Loucy (cell line): ENCODE measurements around the gene SLC45A3.
"Not testable (repeated sequence)": the region's sequence is repeated elsewhere in the genome, so short reads cannot be mapped to it uniquely, and the experiment has no call there.

ENCODE experiments used
- H2AFZ ChIP-seq: fragments of 200-600 bp; sonication (generic); 2 replicates; pipeline ENCODE4 v1.6.0; 2016; ENCODE audit warnings: antibody characterized with exemption, mild to moderate bottlenecking, low read length, moderate library complexity
- H3F3A ChIP-seq: fragments of 200-600 bp; 2 replicates; pipeline ENCODE4 v1.6.0; 2016; ENCODE audit warnings: antibody characterized with exemption, low read depth, mild to moderate bottlenecking
- H3K27me3 ChIP-seq: fragments of 200-600 bp; sonication (generic); 2 replicates; pipeline ENCODE4 v1.6.1; 2014; ENCODE audit warnings: low read length, mild to moderate bottlenecking; ENCODE audit not compliant: insufficient read depth, poor library complexity, severe bottlenecking
- H3K36me3 ChIP-seq: fragments of 200-600 bp; sonication (generic); 2 replicates; pipeline ENCODE4 v1.6.1; 2016; ENCODE audit warnings: low read length; ENCODE audit not compliant: insufficient read depth
- H3K4me1 ChIP-seq: fragments of 200-600 bp; sonication (generic); 2 replicates; pipeline ENCODE4 v1.5.1; 2014; ENCODE audit warnings: low read length, mild to moderate bottlenecking; ENCODE audit not compliant: insufficient read depth, poor library complexity, severe bottlenecking
- H3K4me2 ChIP-seq: fragments of 200-600 bp; sonication (generic); 2 replicates; pipeline ENCODE4 v1.6.0; 2014; ENCODE audit warnings: antibody characterized with exemption, low read length, low read depth, mild to moderate bottlenecking; ENCODE audit not compliant: poor library complexity, severe bottlenecking
- H3K4me3 ChIP-seq: fragments of 200-600 bp; sonication (generic); 2 replicates; pipeline ENCODE4 v1.5.1; 2014; ENCODE audit warnings: low read length, mild to moderate bottlenecking, mixed read lengths; ENCODE audit not compliant: poor library complexity, severe bottlenecking
- H3K79me2 ChIP-seq: fragments of 200-600 bp; sonication (generic); 2 replicates; pipeline ENCODE4 v1.6.1; 2014; ENCODE audit warnings: low read length; ENCODE audit not compliant: insufficient read depth
- H3K9ac ChIP-seq: fragments of 200-600 bp; sonication (generic); 2 replicates; pipeline ENCODE4 v1.6.0; 2014; ENCODE audit warnings: mild to moderate bottlenecking, low read depth, low read length, moderate library complexity; ENCODE audit not compliant: poor library complexity, severe bottlenecking
- H3K9me2 ChIP-seq: fragments of 200-600 bp; sonication (generic); replicated peaks from 2 replicates; pipeline ENCODE4 v1.6.1; 2016; ENCODE audit warnings: low read depth, low read length, mixed read lengths
- H3K9me3 ChIP-seq: fragments of 200-600 bp; sonication (generic); 2 replicates; pipeline ENCODE4 v1.6.1; 2014; ENCODE audit warnings: mild to moderate bottlenecking, antibody characterized with exemption, low read length, low read depth; ENCODE audit not compliant: insufficient read depth
- H4K20me1 ChIP-seq: fragments of 200-600 bp; sonication (generic); 2 replicates; pipeline ENCODE4 v1.6.0; 2014; ENCODE audit warnings: antibody characterized with exemption, low read length, mild to moderate bottlenecking; ENCODE audit not compliant: insufficient read depth, poor library complexity, severe bottlenecking
- CTCF ChIP-seq: fragments of 200-600 bp; sonication (generic); conservative IDR thresholded peaks from 2 replicates; pipeline ENCODE4 v1.5.1; 2014; ENCODE audit warnings: mild to moderate bottlenecking, antibody characterized with exemption, low read length
- EZH2phosphoT487 ChIP-seq: fragments of 200-600 bp; IDR thresholded peaks from 2 replicates; pipeline ENCODE4 v1.6.1; 2018; ENCODE audit warnings: antibody characterized with exemption, mild to moderate bottlenecking, moderate library complexity, borderline replicate concordance

The SLC45A3 gene

GRCh38 chr1:205680073-205680851 lies at the start of gene SLC45A3:
SLC45A3 (minus strand) TSS chr1:205680509; CDS start chr1:205664656, 15,853 bp downstream.
- Histone ChIP-seq H3K4me3 (peak within 1 kb of the TSS; percentile 76), H3F3A (0 out of 2 replicates have a peak, but pooled peaks cover 2% of the 10 kb centered on the region), H3K27me3 (no peaks in the 10 kb centered on the region), H3K9ac (peak within 1 kb of the TSS; percentile 75), H3K79me2 (peaks cover 42% of the 10 kb centered on the region), H3K4me1 (peaks cover 51% of the 10 kb centered on the region), H3K4me2 (peak within 1 kb of the TSS; percentile 98), H3K9me2 (no peaks in the 10 kb centered on the region), H4K20me1 (peaks cover 4% of the 10 kb centered on the region), H3K36me3 (no peaks in the 10 kb centered on the region), H3K9me3 (no peaks in the 10 kb centered on the region), H2AFZ (peak within 1 kb of the TSS; percentile 40)
- no peak for TF ChIP-seq EZH2phosphoT487
- TF ChIP-seq CTCF: no peak

GRCh38 chr1:205726619-205727125 lies 46.4 kb upstream of the SLC45A3 start:
- TF ChIP-seq CTCF: no peak
- TF ChIP-seq EZH2phosphoT487: no peak
- H4K20me1 ChIP-seq: peaks cover 64% of the 10 kb centered on the region

GRCh38 chr1:205725514-205725913 lies 45.2 kb upstream of the SLC45A3 start:
- Histone ChIP-seq H3K9me3 (no peaks in the 10 kb centered on the region), H3K27me3 (no peaks in the 10 kb centered on the region), H2AFZ (no peak overlapping the region), H3K36me3 (peaks cover 87% of the 10 kb centered on the region), H3K9me2 (no peaks in the 10 kb centered on the region), H3F3A (no peaks in the 10 kb centered on the region), H3K4me3 (no peak overlapping the region), H3K79me2 (peaks cover 66% of the 10 kb centered on the region), H3K4me2 (no peak overlapping the region), H3K4me1 (no peaks in the 10 kb centered on the region), H3K9ac (no peak overlapping the region), H4K20me1 (peaks cover 60% of the 10 kb centered on the region)
- TF ChIP-seq EZH2phosphoT487 (no peak), CTCF (no peak)

More at GRCh38 chr1:205726619-205727125, 46.4 kb upstream of the SLC45A3 start:
- Histone ChIP-seq H2AFZ (no peak overlapping the region), H3K4me3 (no peak overlapping the region), H3K4me2 (no peak overlapping the region), H3K79me2 (peaks cover 78% of the 10 kb centered on the region), H3K9ac (no peak overlapping the region), H3K36me3 (peaks cover 84% of the 10 kb centered on the region), H3K4me1 (no peaks in the 10 kb centered on the region), H3K27me3 (no peaks in the 10 kb centered on the region), H3K9me2 (no peaks in the 10 kb centered on the region), H3K9me3 (no peaks in the 10 kb centered on the region), H3F3A (no peaks in the 10 kb centered on the region)

- H3K4me1 ChIP-seq, H3K4me3 ChIP-seq, H2AFZ ChIP-seq, H3K9me3 ChIP-seq, H3K4me2 ChIP-seq, H3F3A ChIP-seq, H3K27me3 ChIP-seq, H3K9ac ChIP-seq, H3K9me2 ChIP-seq: not testable (repeated sequence)
- Histone ChIP-seq H3K36me3 (peaks cover 98% of the 10 kb centered on the region), H4K20me1 (peaks cover 33% of the 10 kb centered on the region), H3K79me2 (peaks cover 23% of the 10 kb centered on the region)
These were observed 40.4 kb upstream of the SLC45A3 start for GRCh38 chr1:205720740-205721139.
